Mesodermal cell (in vitro differentiated cells): ENCODE data around the gene CRTAC1.

Source experiments
- H3K27ac ChIP-seq: 2 replicates; pipeline ENCODE4 v1.7.0; 2013; ENCODE audit warnings: mild to moderate bottlenecking, low read depth, low read length, moderate library complexity; ENCODE audit not compliant: severe bottlenecking
- H3K36me3 ChIP-seq: 2 replicates; pipeline ENCODE4 v1.7.1; 2013; ENCODE audit warnings: mild to moderate bottlenecking, low read length, moderate library complexity; ENCODE audit not compliant: control insufficient read depth, insufficient read depth
- H3K4me1 ChIP-seq: one replicate; pipeline ENCODE4 v1.7.1; 2013; ENCODE audit warnings: mild to moderate bottlenecking, low read length; ENCODE audit not compliant: insufficient read depth, control insufficient read depth, poor library complexity, severe bottlenecking
- H3K4me3 ChIP-seq: 2 replicates; pipeline ENCODE4 v1.7.0; 2013; ENCODE audit warnings: low read length, control low read depth, mild to moderate bottlenecking; ENCODE audit not compliant: insufficient read depth, poor library complexity, severe bottlenecking; ENCODE audit errors: extremely low read depth
- H3K9me3 ChIP-seq: 2 replicates; pipeline ENCODE4 v1.7.1; 2013; ENCODE audit warnings: mild to moderate bottlenecking, low read length, moderate library complexity; ENCODE audit not compliant: control insufficient read depth
- WGBS, 2 experiments: methylation state at CpG; one replicate each; pipeline ENCODE4 v1.1.5; 2013; ENCODE audit warnings: missing lambda C conversion rate in 2 of 2; ENCODE audit not compliant: insufficient coverage in 2 of 2; 5-methylcytosine and 5-hydroxymethylcytosine counted together

The CRTAC1 gene

DNA sequence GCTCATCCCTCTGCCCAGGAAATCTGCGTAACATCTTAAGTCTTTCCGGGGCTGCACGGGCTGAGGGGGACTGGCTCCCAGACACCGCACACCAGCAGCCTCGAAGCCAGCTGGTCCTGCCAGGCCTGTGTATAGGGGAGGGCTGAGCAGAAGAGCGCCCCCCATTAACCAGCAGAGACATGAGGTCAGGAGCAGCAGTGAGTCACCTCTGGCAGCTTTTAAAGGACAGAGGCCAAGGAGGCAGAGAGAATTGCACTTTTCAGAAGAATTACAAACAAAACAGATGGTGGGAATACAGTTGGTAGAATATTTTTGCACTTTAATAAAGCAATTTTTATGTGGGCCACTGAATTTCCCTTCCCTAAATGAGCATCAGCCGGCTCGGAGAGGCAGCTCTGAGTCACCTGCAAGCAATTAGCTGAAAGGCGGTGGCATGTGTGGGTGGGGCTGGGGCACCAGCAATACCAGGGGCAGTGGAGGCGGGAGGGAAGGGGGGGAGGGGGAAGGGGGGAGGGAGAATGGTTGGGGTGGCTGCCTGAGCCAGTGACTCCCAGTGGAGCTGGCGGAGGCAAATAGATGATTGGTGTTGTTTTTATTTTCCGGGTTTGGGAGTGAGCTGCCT, 141.7 kb downstream of the CRTAC1 start:
- H3K4me3 ChIP-seq, result peak overlapping the region; percentile 8
- no peaks in the 10 kb centered on the region for H3K9me3 ChIP-seq
- peak overlapping the region; percentile 82 for H3K27ac ChIP-seq
- peaks cover 23% of the 10 kb centered on the region for H3K4me1 ChIP-seq
- 58 to 60% methylated on average over 7 to 8 of the region's 12 CpGs for WGBS, 2 experiments
- no peaks in the 10 kb centered on the region for H3K36me3 ChIP-seq

DNA sequence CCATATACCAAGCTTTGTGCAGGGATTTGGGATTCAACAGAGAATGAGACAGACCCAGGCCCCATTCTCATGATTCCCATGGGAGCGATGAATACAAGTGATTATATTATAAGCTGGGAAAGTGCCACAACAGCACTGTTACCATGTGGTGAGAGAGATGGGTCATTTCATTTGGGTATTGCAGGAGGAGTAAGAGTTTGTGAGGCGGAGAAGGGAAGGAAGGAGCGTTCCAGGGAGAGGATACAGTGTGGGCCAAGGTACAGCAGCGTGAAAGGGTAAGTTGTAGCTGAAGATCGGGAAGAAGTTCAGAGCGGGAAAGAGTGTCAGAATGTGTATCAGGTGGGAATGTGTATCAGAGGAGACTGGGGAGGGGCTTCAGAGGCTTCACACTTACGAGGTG, 142.3 kb downstream of the CRTAC1 start:
- Histone ChIP-seq H3K36me3 (no peaks in the 10 kb centered on the region), H3K4me1 (peaks cover 23% of the 10 kb centered on the region), H3K4me3 (no peak overlapping the region), H3K9me3 (no peaks in the 10 kb centered on the region), H3K27ac (no peak overlapping the region)
- 97% methylated on average over 5 to 7 of the region's 7 CpGs for WGBS, 2 experiments

- H3K4me3 ChIP-seq, result no peak overlapping the region
- no peaks in the 10 kb centered on the region for H3K9me3 ChIP-seq
- no peaks in the 10 kb centered on the region for H3K36me3 ChIP-seq
- peaks cover 23% of the 10 kb centered on the region for H3K4me1 ChIP-seq
- H3K27ac ChIP-seq, result no peak overlapping the region
- 91 to 95% methylated on average over 6 of the region's 6 CpGs for WGBS, 2 experiments
Measured at GRCh38 chr10:97887399-97887798, 143.0 kb downstream of the CRTAC1 start.

- no peak overlapping the region for H3K4me3 ChIP-seq
- 30% methylated on average over 1 of the region's 5 CpGs; no CpG with 5 or more reads in 1 of the 2 experiments for WGBS, 2 experiments
Measured at GRCh38 chr10:97886286-97886685, 144.1 kb downstream of the CRTAC1 start.

GRCh38 chr10:97883092-97883485, 147.3 kb downstream of the CRTAC1 start:
- Histone ChIP-seq H3K27ac (no peak overlapping the region), H3K36me3 (no peaks in the 10 kb centered on the region), H3K9me3 (no peaks in the 10 kb centered on the region), H3K4me1 (peaks cover 5% of the 10 kb centered on the region), H3K4me3 (no peak overlapping the region)
- 83% methylated on average over 1 of the region's 3 CpGs; no CpG with 5 or more reads in 1 of the 2 experiments for WGBS, 2 experiments

More at GRCh38 chr10:97886286-97886685, 144.1 kb downstream of the CRTAC1 start:
- Histone ChIP-seq H3K27ac (no peak overlapping the region), H3K4me1 (peaks cover 23% of the 10 kb centered on the region), H3K36me3 (no peaks in the 10 kb centered on the region), H3K9me3 (no peaks in the 10 kb centered on the region)

DNA sequence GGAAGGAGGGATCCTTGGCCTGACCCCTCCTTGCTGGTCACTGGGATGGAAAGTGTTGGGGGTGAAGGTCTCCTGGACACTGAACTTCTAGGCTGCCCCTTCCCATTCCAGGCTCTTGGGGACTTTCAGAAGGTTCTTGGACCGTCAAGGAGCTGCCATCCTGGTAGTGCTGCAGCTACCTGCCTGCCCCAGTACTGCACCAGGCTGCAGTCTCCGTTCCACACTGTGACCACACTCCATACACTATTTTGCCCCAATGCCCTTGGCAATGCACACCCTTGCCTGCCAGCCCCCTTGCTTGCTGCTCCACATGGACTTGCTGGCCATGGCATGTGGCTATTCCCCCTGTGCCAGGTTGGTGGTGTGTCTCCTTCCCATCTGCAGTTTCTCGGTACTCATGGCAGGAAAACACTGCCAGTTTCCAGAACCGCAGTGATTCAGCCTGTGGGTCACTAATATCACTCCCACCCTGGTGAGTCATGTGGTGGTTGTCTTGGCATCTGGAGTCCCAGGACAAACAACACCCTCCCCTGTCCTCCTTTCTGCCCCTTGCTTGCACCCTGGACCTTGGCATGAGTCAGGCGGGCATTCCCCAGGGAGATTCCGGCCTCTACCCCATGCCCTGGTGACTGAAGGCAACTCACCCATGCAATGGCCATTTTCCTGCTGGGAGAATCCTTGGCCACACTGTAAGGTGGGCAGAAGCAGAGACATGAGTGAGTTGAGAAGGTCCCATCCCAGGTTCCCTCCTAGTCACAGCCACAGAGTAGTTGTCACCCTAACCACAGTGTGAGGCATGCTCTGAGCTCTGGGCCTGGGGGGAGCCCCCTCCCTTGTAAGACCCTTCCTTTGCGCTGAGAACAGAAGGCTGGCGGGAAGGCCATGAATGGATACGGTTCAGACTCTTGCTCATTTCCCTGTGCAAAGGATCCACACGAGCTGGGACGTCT, 148.0 kb downstream of the CRTAC1 start:
- H3K27ac ChIP-seq, result no peak overlapping the region
- peaks cover 3% of the 10 kb centered on the region for H3K4me1 ChIP-seq
- no peak overlapping the region for H3K4me3 ChIP-seq
- no peaks in the 10 kb centered on the region for H3K9me3 ChIP-seq
- 93 to 98% methylated on average over 9 to 10 of the region's 11 CpGs for whole genome bisulfite sequencing, 2 experiments
- no peaks in the 10 kb centered on the region for H3K36me3 ChIP-seq

DNA sequence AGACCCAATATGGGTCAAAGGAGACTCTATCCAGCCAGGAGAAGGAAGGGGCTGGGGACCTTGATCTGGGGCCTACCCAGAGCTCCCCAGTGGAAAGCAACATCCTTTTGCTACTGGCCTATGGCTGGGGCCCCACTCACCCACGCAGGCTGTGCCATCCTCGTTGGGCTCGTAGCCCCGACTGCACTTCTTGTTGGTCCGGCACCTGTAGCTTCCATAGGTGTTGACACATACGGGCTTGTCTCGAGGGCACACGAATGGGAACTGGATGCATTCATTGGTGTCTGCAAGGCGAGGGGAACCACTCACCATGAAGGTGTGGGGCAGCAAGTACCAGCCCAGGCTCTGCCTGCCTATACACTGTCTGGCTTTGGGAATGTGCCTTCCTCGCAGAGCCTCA, 150.3 kb downstream of the CRTAC1 start:
- Histone ChIP-seq H3K27ac (no peak overlapping the region), H3K36me3 (no peaks in the 10 kb centered on the region), H3K4me1 (no peaks in the 10 kb centered on the region), H3K4me3 (no peak overlapping the region), H3K9me3 (no peaks in the 10 kb centered on the region)
- 89 to 94% methylated on average over 10 of the region's 10 CpGs for WGBS, 2 experiments

GRCh38 chr10:97879241-97879640, 151.2 kb downstream of the CRTAC1 start:
- Histone ChIP-seq H3K4me1 (no peaks in the 10 kb centered on the region), H3K36me3 (no peaks in the 10 kb centered on the region), H3K4me3 (no peak overlapping the region), H3K27ac (no peak overlapping the region), H3K9me3 (no peaks in the 10 kb centered on the region)
- WGBS, 2 experiments, result 94 to 95% methylated on average over 3 to 5 of the region's 5 CpGs

GRCh38 chr10:97876402-97876801, 154.0 kb downstream of the CRTAC1 start:
- H3K4me1 ChIP-seq, result no peaks in the 10 kb centered on the region
- no peaks in the 10 kb centered on the region for H3K36me3 ChIP-seq
- 70 to 79% methylated on average over 3 of the region's 4 CpGs for WGBS, 2 experiments
- no peak overlapping the region for H3K27ac ChIP-seq
- H3K4me3 ChIP-seq, result no peak overlapping the region
- H3K9me3 ChIP-seq, result no peaks in the 10 kb centered on the region

- Histone ChIP-seq H3K4me3 (no peak overlapping the region), H3K4me1 (no peaks in the 10 kb centered on the region), H3K9me3 (no peaks in the 10 kb centered on the region), H3K27ac (no peak overlapping the region), H3K36me3 (no peaks in the 10 kb centered on the region)
- WGBS, 2 experiments, result 88 to 98% methylated on average over 7 of the region's 7 CpGs
Measured at GRCh38 chr10:97875391-97875790, 155.0 kb downstream of the CRTAC1 start.

DNA sequence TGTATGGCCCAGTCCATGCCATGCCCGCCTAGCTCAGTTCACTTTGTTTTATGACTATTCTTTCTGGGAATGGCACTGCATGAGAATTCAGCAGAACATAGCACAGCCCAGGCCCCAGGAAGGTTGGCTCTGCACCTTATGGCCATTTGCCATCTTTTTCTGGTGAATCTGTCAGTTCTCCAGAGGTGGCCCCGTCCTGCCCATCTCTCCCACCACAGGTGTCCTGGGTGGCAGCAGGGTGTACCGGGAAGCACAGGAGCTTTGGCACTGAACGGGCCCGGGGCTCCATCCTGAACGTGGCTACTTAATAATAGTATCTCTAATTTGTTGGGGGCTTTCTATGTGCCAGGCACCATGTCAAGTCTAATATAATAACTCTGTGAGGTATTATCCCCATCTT, 156.1 kb downstream of the CRTAC1 start:
- H3K4me3 ChIP-seq, result no peak overlapping the region
- H3K4me1 ChIP-seq, result peaks cover 3% of the 10 kb centered on the region
- WGBS, 2 experiments, result 90 to 97% methylated on average over 2 to 3 of the region's 6 CpGs
- no peaks in the 10 kb centered on the region for H3K36me3 ChIP-seq
- no peaks in the 10 kb centered on the region for H3K9me3 ChIP-seq
- H3K27ac ChIP-seq, result no peak overlapping the region
